Measurements from ENCODE around the gene MRGPRF.

Gene MRGPRF

DNA sequence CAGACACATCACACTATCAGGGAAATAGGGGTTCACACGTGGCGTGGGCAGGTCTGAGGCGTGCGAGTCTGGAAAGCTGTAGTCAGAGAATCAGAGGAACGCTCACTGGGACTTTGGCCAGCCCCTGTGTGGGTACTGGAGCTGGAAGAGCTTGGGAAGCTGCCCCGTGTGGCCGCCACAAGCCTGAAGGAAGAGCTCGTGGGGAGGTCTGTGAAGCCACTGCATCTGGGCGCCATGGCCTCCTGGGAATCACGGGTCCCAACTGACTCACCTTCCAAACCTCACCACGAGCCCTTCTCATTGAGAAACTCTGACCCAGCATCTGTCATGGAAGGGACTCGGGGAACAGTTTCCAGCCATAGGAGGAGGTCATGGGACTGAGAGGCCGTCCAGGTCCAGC lies 5.9 kb upstream of the MRGPRF start:
- DNase-seq, result no peak

- no peak for DNase-seq
These were observed 4.9 kb upstream of the MRGPRF start for GRCh38 chr11:69017951-69018350.

GRCh38 chr11:69014898-69015549 lies 2.0 kb upstream of the MRGPRF start:
- no peak for DNase-seq

GRCh38 chr11:69014084-69014851 lies 1.2 kb upstream of the MRGPRF start:
- no peak for DNase-seq

DNA sequence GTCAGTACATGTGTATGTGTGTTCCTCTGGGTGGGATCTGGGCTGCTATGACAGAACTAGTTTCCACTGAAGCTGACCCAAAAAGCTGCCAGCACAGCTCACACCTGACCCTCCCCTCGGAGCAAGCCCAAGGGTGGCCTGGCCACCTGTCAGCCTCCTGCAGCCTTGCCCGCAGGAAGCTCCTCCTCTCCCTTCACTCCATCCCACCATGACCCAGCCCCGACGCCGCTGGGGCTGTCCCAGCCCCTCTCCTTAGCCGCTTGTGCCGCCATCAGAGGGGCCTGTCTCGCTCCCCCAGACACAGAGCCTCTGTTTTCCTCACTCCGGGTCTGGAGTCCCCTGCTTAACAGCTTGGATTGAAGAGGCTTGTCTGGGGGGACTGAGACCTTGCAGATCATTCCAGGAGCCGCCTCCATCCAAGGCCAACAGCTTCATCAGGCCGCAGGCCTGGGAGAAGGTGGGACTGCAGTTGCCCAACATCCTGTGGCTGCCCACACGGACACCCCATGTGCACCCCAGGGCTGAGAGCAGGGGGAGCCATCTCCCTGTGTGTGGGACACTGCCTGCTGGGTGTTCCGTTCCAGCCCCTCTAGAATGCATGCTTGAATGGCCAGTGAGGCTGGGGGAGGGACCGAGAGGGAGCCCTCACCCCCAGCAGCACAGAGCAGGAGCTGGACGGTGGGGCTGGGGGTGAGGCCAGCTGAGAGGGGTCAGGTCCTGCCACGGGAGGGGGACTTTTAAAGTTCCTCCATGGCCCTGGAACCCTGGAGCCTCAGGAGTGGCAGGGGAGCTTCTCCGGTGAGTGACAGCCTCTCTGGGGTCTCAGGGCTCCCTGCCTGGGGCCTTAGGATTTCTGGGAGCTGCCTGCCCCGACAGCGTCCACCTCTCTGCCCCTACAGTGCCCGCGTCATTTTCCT lies 696 bp downstream of the MRGPRF start:
- DNase-seq, result no peak

DNA sequence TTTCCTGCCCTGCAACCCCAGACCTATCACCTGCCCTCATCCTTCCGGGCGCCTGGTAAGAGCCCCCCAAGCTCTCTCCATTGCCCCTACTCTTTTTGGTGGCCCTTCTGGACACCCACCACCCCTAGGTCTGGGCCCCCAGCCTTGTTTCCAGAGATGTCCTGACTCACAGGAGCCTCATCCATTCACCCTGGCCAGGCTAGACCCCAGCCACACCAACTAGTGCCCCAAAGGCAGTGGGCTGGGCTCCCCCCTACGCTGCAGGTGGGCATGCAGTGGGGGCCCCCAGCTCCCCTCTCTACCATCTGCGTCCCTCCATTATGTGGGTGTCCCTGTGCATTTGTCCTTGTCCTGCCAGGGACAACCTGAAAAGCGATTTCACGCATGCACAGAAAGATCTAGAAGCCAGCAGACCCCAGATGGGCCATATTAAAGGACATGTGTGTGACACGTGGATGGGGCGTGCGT lies 1.4 kb downstream of the MRGPRF start:
- no peak for DNase-seq

- peak; percentile 10 to 22 for DNase-seq
These were observed 2.0 kb downstream of the MRGPRF start for GRCh38 chr11:69010964-69011623.

DNA sequence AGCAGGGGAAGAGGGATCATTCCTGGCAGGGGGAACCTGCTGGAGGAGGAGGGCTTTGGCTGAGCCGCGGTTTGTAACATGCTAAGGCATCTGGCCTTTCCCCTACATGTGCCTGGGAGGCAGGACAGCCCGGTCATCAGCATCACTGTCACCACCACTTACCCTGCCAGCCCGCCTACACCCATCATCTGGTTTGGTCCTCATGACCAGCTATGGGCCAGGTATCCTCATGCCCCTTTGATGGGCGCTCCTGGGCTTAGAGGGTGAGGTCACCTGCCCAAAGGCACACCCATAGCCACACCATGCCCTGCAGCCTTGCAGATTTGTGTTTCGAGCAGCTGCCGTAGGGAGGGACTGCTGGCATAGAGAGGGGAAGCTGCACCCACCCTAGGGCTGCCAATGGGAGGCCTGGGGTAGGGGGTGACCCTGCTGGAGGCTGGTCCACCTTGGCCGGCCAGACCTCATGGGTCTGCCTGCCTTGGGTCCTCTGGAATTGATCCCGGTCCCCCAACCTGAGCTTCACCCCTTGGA lies 2.6 kb downstream of the MRGPRF start:
- DNase-seq, result no peak

DNA sequence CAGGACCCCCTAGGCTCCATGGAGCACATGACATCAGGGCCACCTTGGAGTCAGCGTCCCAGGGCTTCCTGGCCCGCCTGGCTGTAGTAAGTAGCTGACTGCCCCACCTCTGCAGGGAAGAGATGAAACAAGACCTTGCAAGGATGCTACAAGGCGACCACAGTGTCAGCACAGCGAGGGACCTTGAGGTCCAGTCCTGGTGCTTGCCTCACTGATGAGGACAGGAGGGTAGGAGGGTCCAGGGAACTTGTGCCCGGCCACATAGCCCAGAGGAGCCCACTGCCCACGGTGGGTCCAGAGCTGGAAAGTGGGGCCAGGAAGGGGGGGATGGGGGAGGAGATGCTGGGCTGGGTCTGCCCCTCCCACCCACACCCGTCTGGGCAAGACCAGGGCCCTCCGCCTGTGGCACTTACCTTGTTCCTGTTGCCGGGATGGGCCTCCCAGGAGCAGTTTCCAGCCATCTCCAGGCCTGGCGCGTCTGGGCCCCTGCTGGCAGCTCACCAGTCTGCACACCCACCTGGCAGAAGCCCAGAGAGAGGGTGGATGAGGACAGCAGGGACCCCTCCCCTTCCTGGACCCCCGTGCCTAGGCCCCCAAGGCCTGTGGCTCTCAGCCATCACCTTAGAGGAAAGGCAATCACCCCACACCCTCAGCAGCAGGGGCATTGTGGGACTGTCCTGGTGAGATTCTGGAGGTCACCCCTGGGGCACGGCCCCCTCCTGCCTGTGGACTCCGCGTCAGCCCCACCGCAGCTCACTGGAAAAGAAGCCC lies 3.4 kb downstream of the MRGPRF start:
- no peak for DNase-seq

GRCh38 chr11:69008737-69009440 lies 4.2 kb downstream of the MRGPRF start:
- DNase-seq, result no peak

- no peak for DNase-seq
These were observed 5.1 kb downstream of the MRGPRF start for GRCh38 chr11:69007975-69008381.

DNA sequence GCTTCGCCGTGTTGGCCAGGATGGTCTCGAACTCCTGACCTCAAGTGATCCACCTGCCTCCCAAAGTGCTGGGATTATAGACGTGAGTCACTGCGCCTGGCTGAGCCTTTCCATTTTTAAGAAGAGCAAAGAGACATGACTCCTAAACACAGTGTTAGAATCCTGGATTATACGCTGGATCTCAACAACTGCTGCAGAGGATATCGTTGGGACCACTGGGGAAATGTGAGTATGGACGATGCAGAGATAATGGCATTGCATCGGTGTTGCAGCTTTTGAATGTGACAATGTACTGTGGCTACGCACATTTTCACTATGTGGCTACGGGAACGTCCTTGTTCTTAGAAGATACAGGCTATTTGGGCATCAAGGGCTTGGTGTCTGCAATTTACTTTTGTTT lies 6.2 kb downstream of the MRGPRF start:
- no peak for DNase-seq

DNA sequence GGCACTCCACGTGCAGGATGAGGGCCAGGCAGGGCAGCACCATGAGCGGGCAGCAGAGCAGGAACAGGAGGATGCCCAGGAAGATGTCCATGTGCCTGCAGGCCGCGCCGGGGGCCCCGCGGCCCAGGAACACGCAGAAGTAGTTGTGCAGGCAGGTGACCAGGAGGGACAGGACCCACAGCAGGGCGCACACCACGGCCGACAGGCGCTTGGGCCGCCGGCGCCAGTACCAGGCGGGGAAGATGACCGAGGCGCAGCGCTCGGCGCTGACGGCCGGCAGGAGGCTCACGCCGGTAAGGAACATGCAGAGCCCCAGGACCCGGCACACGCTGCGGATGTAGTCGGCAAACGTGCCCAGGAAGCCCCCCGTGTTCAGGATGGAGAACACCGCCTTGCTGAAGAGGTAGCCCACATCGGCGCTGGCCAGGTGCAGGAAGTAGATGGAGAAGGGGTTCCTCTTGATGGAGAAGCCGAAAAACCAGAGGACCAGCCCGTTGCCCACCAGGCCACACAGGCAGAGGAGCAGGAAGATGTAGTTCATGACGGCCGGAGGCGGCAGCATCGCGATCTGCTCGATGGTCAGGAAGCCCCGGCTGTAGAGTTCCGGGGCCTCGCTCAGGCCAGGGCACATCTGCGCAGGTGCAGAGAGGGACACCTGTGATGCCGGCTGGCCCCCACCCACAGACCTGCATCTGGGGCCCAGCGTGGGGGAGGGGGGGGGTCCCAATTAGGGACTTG lies 7.2 kb downstream of the MRGPRF start:
- DNase-seq, result no peak

DNA sequence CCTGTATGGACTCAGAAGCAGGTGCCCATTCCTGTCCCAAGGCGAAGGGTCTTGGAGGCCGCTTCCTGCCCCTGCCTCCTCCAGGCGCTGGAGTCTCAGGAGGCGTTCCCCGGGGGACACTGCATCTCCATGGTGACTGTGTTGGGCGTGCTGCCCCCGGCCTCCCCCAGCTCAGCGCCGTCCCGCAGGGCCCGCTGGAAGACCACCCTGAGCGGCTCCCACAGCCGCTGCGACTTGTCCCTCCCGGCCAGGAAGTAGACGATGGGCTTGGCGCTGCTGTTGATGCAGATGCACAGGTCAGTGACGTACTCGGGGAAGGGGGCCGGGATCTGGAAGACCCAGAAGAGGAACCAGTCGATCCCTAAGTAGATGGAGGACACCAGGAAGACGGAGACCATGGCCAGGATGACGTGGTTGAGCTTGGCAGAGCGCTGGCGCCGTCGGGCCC lies 7.8 kb downstream of the MRGPRF start:
- DNase-seq, result no peak

GRCh38 chr11:69004411-69005182 lies 8.4 kb downstream of the MRGPRF start:
- DNase-seq, result no peak

GRCh38 chr11:69003866-69004367 lies 9.1 kb downstream of the MRGPRF start:
- no peak for DNase-seq

- no peak for DNase-seq
These were observed 9.7 kb downstream of the MRGPRF start for GRCh38 chr11:69003301-69003865.

GRCh38 chr11:69002570-69003231 lies 10.3 kb downstream of the MRGPRF start:
- no peak for DNase-seq
